PC-3 (cell line): ENCODE measurements around the gene APBA1. TPM values are rescaled to one million over a fixed set of nuclear protein-coding genes. Genes with fewer than 3 reads are reported as not detected.

Experiments used
- ATAC-seq: fragments of 200-7000 bp; cut with Tn5 transposase; 2 replicates; pipeline ENCODE4 v1.9.1; 2020; ENCODE audit warnings: mild to moderate bottlenecking, moderate library complexity
- BruUV-seq: library from RNA; stranded (reverse); fragments of 400-500 nt; replicated peaks from 2 replicates; lab custom pipeline; 2021; lab: Mats Ljungman, UMichigan
- CTCF ChIA-PET: fragments of 300-600 bp; sonication (Branson Sonifier 250); formaldehyde crosslinking; loops from one replicate; lab custom pipeline; 2022; ENCODE audit warnings: antibody characterized with exemption; lab: Charles Lee
- POLR2A ChIA-PET: fragments of 300-600 bp; sonication (Branson Sonifier 250); formaldehyde crosslinking; loops from one replicate; lab custom pipeline; 2022; ENCODE audit warnings: antibody characterized with exemption; ENCODE audit not compliant: unreplicated experiment; lab: Charles Lee
- DNase-seq: peaks from one replicate; pipeline ENCODE4 v3.0.0-alpha.2; 2015
- H2AFZ ChIP-seq: fragments of 300-600 bp; sonication (generic); 2 replicates; pipeline ENCODE4 v1.6.0; 2016; ENCODE audit warnings: antibody characterized with exemption, low read length
- H3F3A ChIP-seq: fragments of 300-600 bp; sonication (generic); one replicate; pipeline ENCODE4 v1.6.0; 2017; ENCODE audit warnings: antibody characterized with exemption, low read length, control low read depth, mild to moderate bottlenecking; ENCODE audit not compliant: unreplicated experiment
- H3K27ac ChIP-seq: fragments of 300-600 bp; sonication (generic); 2 replicates; pipeline ENCODE4 v1.5.1; 2016; ENCODE audit warnings: mild to moderate bottlenecking, low read length
- H3K27me3 ChIP-seq: fragments of 300-600 bp; sonication (generic); 2 replicates; pipeline ENCODE4 v1.6.1; 2016; ENCODE audit warnings: low read length, mixed read lengths
- H3K36me3 ChIP-seq: fragments of 300-600 bp; sonication (generic); 2 replicates; pipeline ENCODE4 v1.6.1; 2016; ENCODE audit warnings: low read depth, mixed run types, low read length, mixed read lengths
- H3K4me1 ChIP-seq: fragments of 300-600 bp; sonication (generic); 2 replicates; pipeline ENCODE4 v1.5.1; 2016; ENCODE audit warnings: low read length; ENCODE audit not compliant: insufficient read depth
- H3K4me2 ChIP-seq: fragments of 300-600 bp; sonication (generic); 2 replicates; pipeline ENCODE4 v1.6.0; 2016; ENCODE audit warnings: low read length
- H3K4me3 ChIP-seq: fragments of 300-600 bp; sonication (generic); 2 replicates; pipeline ENCODE4 v1.5.1; 2016; ENCODE audit warnings: mild to moderate bottlenecking, low read length, mixed read lengths
- H3K79me2 ChIP-seq: fragments of 300-600 bp; sonication (generic); 2 replicates; pipeline ENCODE4 v1.6.1; 2017; ENCODE audit warnings: low read length, mixed read lengths
- H3K9ac ChIP-seq: fragments of 300-600 bp; sonication (generic); 2 replicates; pipeline ENCODE4 v1.6.0; 2016; ENCODE audit warnings: mild to moderate bottlenecking, low read length
- H3K9me2 ChIP-seq: fragments of 300-600 bp; sonication (generic); replicated peaks from 2 replicates; pipeline ENCODE4 v1.6.1; 2016; ENCODE audit warnings: mixed run types, low read length, mixed read lengths
- H3K9me3 ChIP-seq: fragments of 300-600 bp; sonication (generic); 2 replicates; pipeline ENCODE4 v1.6.1; 2016; ENCODE audit warnings: low read length, mixed read lengths
- H4K20me1 ChIP-seq: fragments of 300-600 bp; sonication (generic); 2 replicates; pipeline ENCODE4 v1.6.1; 2016; ENCODE audit warnings: low read length, mixed read lengths
- EZH2 ChIP-seq: fragments of 300-600 bp; sonication (generic); IDR thresholded peaks from one replicate; pipeline ENCODE4 v1.6.1; 2017; ENCODE audit warnings: antibody characterized with exemption, mild to moderate bottlenecking, low read length; ENCODE audit not compliant: unreplicated experiment
- EZH2phosphoT487 ChIP-seq: fragments of 300-600 bp; sonication (generic); IDR thresholded peaks from 2 replicates; pipeline ENCODE4 v1.6.1; 2018; ENCODE audit warnings: mild to moderate bottlenecking, antibody characterized with exemption, low read length, borderline replicate concordance
- intact Hi-C: fragments of 100-400 bp; cut with micrococcal nuclease; formaldehyde crosslinking; loops from 2 replicates; pipeline ENCODE4 v1.9.0; 2023
- total RNA-seq: library from RNA; depleted of rRNA; stranded (reverse); fragments of >200 nt; gene quantifications from 2 replicates; pipeline ENCODE4 v1.2.3, GENCODE V29; 2014
- TF ChIP-seq, protein P1 (sequence below): fragments of 300-600 bp; sonication (generic); conservative IDR thresholded peaks from 2 replicates; pipeline ENCODE4 v1.5.1; 2017; ENCODE audit warnings: antibody characterized with exemption, low read depth, mild to moderate bottlenecking, low read length

Gene APBA1
- total RNA-seq, 1 experiment from 2014 or later = 0.07 TPM

- Histone ChIP-seq H3K79me2 (no peaks in the 10 kb centered on the region), H2AFZ (no peak overlapping the region), H4K20me1 (no peaks in the 10 kb centered on the region), H3K4me3 (no peak overlapping the region), H3K27ac (no peak overlapping the region), H3K9me2 (no peaks in the 10 kb centered on the region), H3K9me3 (no peaks in the 10 kb centered on the region), H3K4me1 (no peaks in the 10 kb centered on the region), H3K27me3 (peaks cover 34% of the 10 kb centered on the region), H3F3A (no peaks in the 10 kb centered on the region), H3K4me2 (no peak overlapping the region), H3K9ac (no peak overlapping the region), H3K36me3 (no peaks in the 10 kb centered on the region)
- CTCF ChIA-PET = no interaction called here
- ATAC-seq (no peak), DNase-seq (no peak)
- no TSS peak for BruUV-seq
- TF ChIP-seq, protein P1, sequence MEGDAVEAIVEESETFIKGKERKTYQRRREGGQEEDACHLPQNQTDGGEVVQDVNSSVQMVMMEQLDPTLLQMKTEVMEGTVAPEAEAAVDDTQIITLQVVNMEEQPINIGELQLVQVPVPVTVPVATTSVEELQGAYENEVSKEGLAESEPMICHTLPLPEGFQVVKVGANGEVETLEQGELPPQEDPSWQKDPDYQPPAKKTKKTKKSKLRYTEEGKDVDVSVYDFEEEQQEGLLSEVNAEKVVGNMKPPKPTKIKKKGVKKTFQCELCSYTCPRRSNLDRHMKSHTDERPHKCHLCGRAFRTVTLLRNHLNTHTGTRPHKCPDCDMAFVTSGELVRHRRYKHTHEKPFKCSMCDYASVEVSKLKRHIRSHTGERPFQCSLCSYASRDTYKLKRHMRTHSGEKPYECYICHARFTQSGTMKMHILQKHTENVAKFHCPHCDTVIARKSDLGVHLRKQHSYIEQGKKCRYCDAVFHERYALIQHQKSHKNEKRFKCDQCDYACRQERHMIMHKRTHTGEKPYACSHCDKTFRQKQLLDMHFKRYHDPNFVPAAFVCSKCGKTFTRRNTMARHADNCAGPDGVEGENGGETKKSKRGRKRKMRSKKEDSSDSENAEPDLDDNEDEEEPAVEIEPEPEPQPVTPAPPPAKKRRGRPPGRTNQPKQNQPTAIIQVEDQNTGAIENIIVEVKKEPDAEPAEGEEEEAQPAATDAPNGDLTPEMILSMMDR = no peak
- TF ChIP-seq EZH2phosphoT487 (no peak), EZH2 (no peak)
- intact Hi-C loops = no loop called here
- POLR2A ChIA-PET = no interaction called here
Observed at GRCh38 chr9:69463497-69464068, 208.6 kb downstream of the APBA1 start.

DNA sequence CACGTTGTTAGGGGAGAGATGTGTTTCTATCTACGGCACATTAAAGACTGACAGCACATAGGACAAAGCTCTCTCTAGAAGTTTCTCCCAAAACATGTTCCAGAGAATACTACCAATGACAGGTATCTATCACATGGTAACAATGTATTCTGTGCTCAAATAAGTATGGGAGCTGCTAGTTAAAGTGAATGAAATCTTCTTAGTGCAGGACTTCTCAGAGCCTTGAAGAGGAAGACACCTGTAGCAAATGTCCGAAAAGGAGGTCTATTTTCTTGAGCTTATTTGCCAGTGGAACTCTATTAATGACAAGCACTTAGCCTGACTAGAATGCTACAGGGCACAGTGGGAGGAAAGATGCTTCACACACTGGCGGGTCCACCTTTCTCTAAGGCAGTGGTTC is 209.8 kb downstream of the APBA1 start:
- Histone ChIP-seq H3K9me2 (no peaks in the 10 kb centered on the region), H3F3A (no peaks in the 10 kb centered on the region)
- TF ChIP-seq EZH2 (no peak), EZH2phosphoT487 (no peak)
- TF ChIP-seq, protein P1 = no peak

GRCh38 chr9:69461103-69461887 is 210.9 kb downstream of the APBA1 start:
- Histone ChIP-seq H3F3A (no peaks in the 10 kb centered on the region), H3K9ac (no peak overlapping the region), H3K27ac (no peak overlapping the region), H3K79me2 (no peaks in the 10 kb centered on the region), H3K27me3 (peaks cover 55% of the 10 kb centered on the region), H3K4me1 (no peaks in the 10 kb centered on the region), H3K4me3 (no peak overlapping the region), H3K4me2 (no peak overlapping the region), H3K9me2 (no peaks in the 10 kb centered on the region), H3K36me3 (no peaks in the 10 kb centered on the region), H3K9me3 (no peaks in the 10 kb centered on the region), H4K20me1 (no peaks in the 10 kb centered on the region), H2AFZ (no peak overlapping the region)
- no peak for ATAC-seq
- ChIA-PET CTCF (no interaction called here), POLR2A (no interaction called here)
- intact Hi-C loops = no loop called here
- BruUV-seq = no TSS peak
- DNase-seq = no peak
- no peak for TF ChIP-seq EZH2phosphoT487
- TF ChIP-seq, protein P1 = no peak
- TF ChIP-seq EZH2 = no peak

More for the DNA sequence above, 209.8 kb downstream of the APBA1 start:
- ChIA-PET POLR2A (no interaction called here), CTCF (no interaction called here)
- Histone ChIP-seq H3K79me2 (no peaks in the 10 kb centered on the region), H3K9me3 (no peaks in the 10 kb centered on the region), H3K4me1 (no peaks in the 10 kb centered on the region), H3K36me3 (no peaks in the 10 kb centered on the region), H3K27me3 (peaks cover 46% of the 10 kb centered on the region), H2AFZ (no peak overlapping the region), H3K27ac (no peak overlapping the region), H3K4me2 (no peak overlapping the region), H3K4me3 (no peak overlapping the region), H4K20me1 (no peaks in the 10 kb centered on the region), H3K9ac (no peak overlapping the region)
- intact Hi-C loops = no loop called here
- no peak for ATAC-seq
- no TSS peak for BruUV-seq
- DNase-seq = no peak
